ENCODE measurements around the gene DNAJB5. TPM values are rescaled to one million over a fixed set of nuclear protein-coding genes. Genes with fewer than 3 reads are reported as not detected.
A peak's percentile ranks its signal among the peaks of the same experiment; 100 is the strongest.

DNAJB5 gene
- total RNA-seq, 4 donors from 2014 or later: 46.8 to 125 (median 96.8) TPM

GRCh38 chr9:34988218-34989002, 1.1 kb upstream of the DNAJB5 start:
- H3K9me3 ChIP-seq: no peaks in the 10 kb centered on the region
- H3K27ac ChIP-seq: peak overlapping the region in 3 of 4 donors; percentile 43 to 99 (median 96)
- H3K4me3 ChIP-seq: peak overlapping the region; percentile 34 to 96
- H3K27me3 ChIP-seq: no peaks in the 10 kb centered on the region
- peaks cover 8 to 21% (median 10%) of the 10 kb centered on the region in 3 donors for H3K4me1 ChIP-seq
- 6 to 10% methylated on average over 3 to 12 of the region's 25 CpGs for WGBS, 2 donors (ENCODE audit: low coverage in 1 of 2)
- H3K36me3 ChIP-seq: no peaks in the 10 kb centered on the region
- TF ChIP-seq CTCF (IDR thresholded peaks at IDR 0.05) (no peak), POLR2AphosphoS5 (IDR thresholded peaks at IDR 0.05) (no peak), POLR2A (IDR thresholded peaks at IDR 0.05) (no peak), EP300 (IDR thresholded peaks at IDR 0.05) (no peak)
- no peak for ATAC-seq

- H3K36me3 ChIP-seq: no peaks in the 10 kb centered on the region
- H3K27me3 ChIP-seq: no peaks in the 10 kb centered on the region
- no CpG with 5 or more reads among the region's 39 CpGs for WGBS, 2 donors (ENCODE audit: low coverage in 1 of 2)
- peak; percentile 7 for ATAC-seq
- peaks cover 10 to 35% (median 14%) of the 10 kb centered on the region in 3 donors for H3K4me1 ChIP-seq
- TF ChIP-seq POLR2A (IDR thresholded peaks at IDR 0.05) (peak in 1 of 2 donors; percentile 21), POLR2AphosphoS5 (IDR thresholded peaks at IDR 0.05) (peak; percentile 79), EP300 (IDR thresholded peaks at IDR 0.05) (no peak), CTCF (IDR thresholded peaks at IDR 0.05) (no peak)
- H3K27ac ChIP-seq: peak overlapping the region in 3 of 4 donors; percentile 76 to 99 (median 96)
- H3K9me3 ChIP-seq: no peaks in the 10 kb centered on the region
- peak overlapping the region; percentile 47 to 96 for H3K4me3 ChIP-seq
These were observed 546 bp downstream of the DNAJB5 start for GRCh38 chr9:34989946-34990635.

- peak overlapping the region in 3 of 4 donors; percentile 76 to 99 (median 96) for H3K27ac ChIP-seq
- peaks cover 10 to 35% (median 14%) of the 10 kb centered on the region in 3 donors for H3K4me1 ChIP-seq
These were observed 1.5 kb downstream of the DNAJB5 start for GRCh38 chr9:34990908-34991606.

More at GRCh38 chr9:34990908-34991606, 1.5 kb downstream of the DNAJB5 start:
- Histone ChIP-seq H3K36me3 (peaks cover 0 to 3% of the 10 kb centered on the region in 2 donors), H3K9me3 (no peaks in the 10 kb centered on the region), H3K27me3 (no peaks in the 10 kb centered on the region), H3K4me3 (peak overlapping the region; percentile 47 to 96)
- ATAC-seq: no peak
- TF ChIP-seq POLR2A (IDR thresholded peaks at IDR 0.05) (no peak), EP300 (IDR thresholded peaks at IDR 0.05) (no peak), POLR2AphosphoS5 (IDR thresholded peaks at IDR 0.05) (peak; percentile 5), CTCF (IDR thresholded peaks at IDR 0.05) (no peak)
- WGBS, 2 donors (ENCODE audit: low coverage in 1 of 2): 30 to 62% methylated on average over 3 to 5 of the region's 7 CpGs
